ENCODE results near the gene SH3BP2.

- TF ChIP-seq SPI1 (IDR thresholded peaks at IDR 0.05; ENCODE audit: borderline replicate concordance, insufficient read depth, low read depth, low read length) (no peak), ZSCAN29 (IDR thresholded peaks at IDR 0.05) (no peak), POLR2A (IDR thresholded peaks at IDR 0.05; ENCODE audit: low read depth, low read length) (no peak), EZH2 (IDR thresholded peaks at IDR 0.05; ENCODE audit: borderline replicate concordance, control insufficient read depth, low read depth, low read length) (no peak), CHD1 (IDR thresholded peaks at IDR 0.05; ENCODE audit: low read depth, low read length) (no peak), ZNF274 (IDR thresholded peaks at IDR 0.05; ENCODE audit: insufficient read depth, insufficient read length) (no peak), IRF4 (IDR thresholded peaks at IDR 0.05; ENCODE audit: low read depth, low read length) (no peak), CBX3 (IDR thresholded peaks at IDR 0.05; ENCODE audit: borderline replicate concordance, low read depth) (no peak), CTCF (IDR thresholded peaks at IDR 0.05 in 2 of 3, conservative IDR thresholded peaks at IDR 0.05 in 1 of 3; ENCODE audit: control insufficient read depth in 2 of 3, extremely low read depth in 1 of 3, insufficient read depth in 1 of 3, low read depth in 3 of 3, low read length in 3 of 3) (no peak), JUNB (IDR thresholded peaks at IDR 0.05) (no peak), SMC3 (IDR thresholded peaks at IDR 0.05; ENCODE audit: borderline replicate concordance, low read length) (no peak), RAD51 (IDR thresholded peaks at IDR 0.05) (no peak), JUND (IDR thresholded peaks at IDR 0.05; ENCODE audit: low read depth, low read length) (no peak), POLR2AphosphoS5 (IDR thresholded peaks at IDR 0.05; ENCODE audit: low read length) (no peak)
Measured at GRCh38 chr4:2855584-2855983, 62.7 kb downstream of the SH3BP2 start.
